ENCODE measurements around the gene CBX8. TPM values are rescaled to one million over a fixed set of nuclear protein-coding genes. Genes with fewer than 3 reads are reported as not detected.
A peak's percentile ranks its signal among the peaks of the same experiment; 100 is the strongest.

Gene CBX8
- total RNA-seq, 1 experiment from 2014 or later: 36.6 TPM

DNA sequence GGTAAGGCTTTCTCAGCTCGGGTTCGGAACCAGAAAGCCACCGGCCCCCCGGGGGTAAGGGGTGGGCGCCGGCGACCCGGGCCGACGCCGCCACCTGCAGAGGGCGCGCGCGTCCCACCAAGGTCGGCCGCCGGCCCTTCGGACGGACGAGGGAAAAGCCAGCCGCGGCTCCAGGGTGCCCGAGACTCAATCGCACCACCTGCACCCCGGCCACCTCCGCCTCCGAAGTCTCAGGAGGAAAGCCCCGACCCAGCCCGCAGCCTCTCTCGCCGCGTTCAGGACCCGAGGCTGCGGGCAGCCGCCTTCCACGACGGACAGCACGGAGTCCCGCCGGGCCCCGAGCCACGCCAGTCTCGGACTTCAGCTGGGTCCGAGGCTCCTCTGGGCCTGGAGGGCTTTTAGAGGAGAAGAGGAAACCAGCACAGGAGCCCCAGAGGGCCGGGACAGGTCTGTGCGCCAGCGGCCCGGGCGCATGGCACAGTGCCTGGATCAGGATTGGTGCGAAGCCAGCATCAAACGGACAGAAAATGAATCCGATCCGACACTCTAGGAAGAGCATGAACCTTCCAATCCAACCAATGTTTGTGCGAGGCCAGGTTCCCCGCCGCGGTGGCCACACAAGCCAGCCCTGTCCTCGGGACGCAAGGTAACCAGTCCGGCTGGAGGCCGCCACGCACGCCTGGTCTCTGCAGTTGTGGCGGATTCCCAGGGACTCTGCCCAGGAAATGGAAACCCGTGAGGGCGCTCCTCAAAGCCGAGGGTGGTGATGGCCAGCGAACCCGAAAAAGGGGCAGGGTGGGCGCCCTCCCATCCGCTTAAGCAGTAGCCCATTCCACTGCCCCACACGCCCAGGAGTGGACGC, 6.7 kb downstream of the CBX8 start:
- no peak overlapping the region for H3K4me3 ChIP-seq (ENCODE audit: low read depth, low read length)
- no peaks in the 10 kb centered on the region for H3K27me3 ChIP-seq (replicated peaks; ENCODE audit: control insufficient read depth, insufficient read depth, low read length)
- no peaks in the 10 kb centered on the region for H3K36me3 ChIP-seq (ENCODE audit: control insufficient read depth, insufficient read depth, low read length)
- intact Hi-C loops (cut with micrococcal nuclease; ENCODE audit: unreplicated experiment): no loop called here
- no peak overlapping the region for H3K4me3 Mint-ChIP-seq (ENCODE audit: unreplicated experiment)
- no peaks in the 10 kb centered on the region for H3K27me3 Mint-ChIP-seq (ENCODE audit: insufficient read depth, unreplicated experiment)
- H3K36me3 Mint-ChIP-seq (ENCODE audit: insufficient read depth, unreplicated experiment): peaks cover 57% of the 10 kb centered on the region
- no peaks in the 10 kb centered on the region for H3K4me1 Mint-ChIP-seq (ENCODE audit: low read depth, unreplicated experiment)
- no peaks in the 10 kb centered on the region for H3K9me3 ChIP-seq
- no peaks in the 10 kb centered on the region; the same call in 1 of the 2 replicates for H3K4me1 ChIP-seq
- DNase-seq: no peak
- no peak overlapping the region for H3K27ac Mint-ChIP-seq (ENCODE audit: unreplicated experiment)
- no TSS peak for BruUV-seq (replicated peaks)
- H3K9me3 Mint-ChIP-seq (ENCODE audit: unreplicated experiment): no peaks in the 10 kb centered on the region
- POLR2A ChIA-PET: no interaction called here
- CTCF ChIA-PET: interaction anchor here (0.9 to 1.1 kb wide), 2 partner anchors 44 to 48 kb away, joined by 3 to 5 read pairs; no protein-coding TSS in a partner anchor
- TF ChIP-seq, protein P1, sequence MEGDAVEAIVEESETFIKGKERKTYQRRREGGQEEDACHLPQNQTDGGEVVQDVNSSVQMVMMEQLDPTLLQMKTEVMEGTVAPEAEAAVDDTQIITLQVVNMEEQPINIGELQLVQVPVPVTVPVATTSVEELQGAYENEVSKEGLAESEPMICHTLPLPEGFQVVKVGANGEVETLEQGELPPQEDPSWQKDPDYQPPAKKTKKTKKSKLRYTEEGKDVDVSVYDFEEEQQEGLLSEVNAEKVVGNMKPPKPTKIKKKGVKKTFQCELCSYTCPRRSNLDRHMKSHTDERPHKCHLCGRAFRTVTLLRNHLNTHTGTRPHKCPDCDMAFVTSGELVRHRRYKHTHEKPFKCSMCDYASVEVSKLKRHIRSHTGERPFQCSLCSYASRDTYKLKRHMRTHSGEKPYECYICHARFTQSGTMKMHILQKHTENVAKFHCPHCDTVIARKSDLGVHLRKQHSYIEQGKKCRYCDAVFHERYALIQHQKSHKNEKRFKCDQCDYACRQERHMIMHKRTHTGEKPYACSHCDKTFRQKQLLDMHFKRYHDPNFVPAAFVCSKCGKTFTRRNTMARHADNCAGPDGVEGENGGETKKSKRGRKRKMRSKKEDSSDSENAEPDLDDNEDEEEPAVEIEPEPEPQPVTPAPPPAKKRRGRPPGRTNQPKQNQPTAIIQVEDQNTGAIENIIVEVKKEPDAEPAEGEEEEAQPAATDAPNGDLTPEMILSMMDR (IDR thresholded peaks at IDR 0.05; ENCODE audit: insufficient read depth in 1 of 2, low read depth in 1 of 2, low read length in 1 of 2, severe bottlenecking in 1 of 2, unreplicated experiment in 1 of 2): peak in 1 of 2 experiments; percentile 16

DNA sequence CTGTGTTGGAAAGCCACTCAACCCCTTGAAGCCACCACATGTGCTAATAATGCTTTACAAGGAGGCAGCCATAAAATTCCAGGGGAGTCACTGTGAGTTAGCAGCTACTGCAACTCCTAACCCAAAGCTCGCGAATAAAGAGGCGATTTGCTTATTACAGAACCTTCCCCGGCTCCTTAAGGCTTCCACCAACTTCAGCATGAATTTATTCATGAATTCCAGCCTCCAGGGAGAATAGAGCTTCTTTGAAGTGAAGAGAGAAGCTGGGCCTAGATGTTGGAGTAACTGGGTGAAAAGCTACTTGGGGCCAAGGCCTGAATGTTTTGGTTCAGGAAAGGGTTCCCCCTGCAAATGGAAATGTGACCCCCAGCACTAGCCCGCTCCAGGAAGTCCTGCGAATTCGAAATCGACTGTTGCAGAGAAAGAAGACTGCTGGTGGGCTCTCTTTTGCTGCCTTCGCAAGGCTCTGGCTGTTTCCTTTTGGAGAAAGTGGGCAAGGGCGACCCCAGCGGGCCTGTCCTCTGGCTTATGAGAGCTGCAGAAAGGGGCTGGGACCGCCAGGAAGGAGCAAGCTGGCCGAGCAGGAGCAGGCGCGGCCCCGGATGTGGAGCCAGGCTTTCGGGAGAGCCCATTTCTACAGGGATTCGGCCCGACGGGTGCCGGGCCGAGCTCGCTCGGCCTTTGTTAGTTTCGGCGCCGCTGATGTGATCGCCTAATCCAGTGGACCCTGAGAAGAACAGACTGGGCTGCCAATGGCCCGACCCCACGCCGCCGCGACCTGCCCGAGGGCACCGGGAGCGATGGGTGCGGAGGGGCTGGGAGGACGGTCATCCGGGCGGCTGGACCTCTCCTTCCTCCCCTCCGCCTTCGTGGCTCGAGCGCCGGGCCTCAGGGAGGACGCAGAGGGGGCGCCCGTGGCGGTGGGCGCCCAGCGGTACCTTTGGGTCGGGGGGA, 7.6 kb downstream of the CBX8 start:
- Mint-ChIP-seq H3K9me3 (ENCODE audit: unreplicated experiment) (no peaks in the 10 kb centered on the region), H3K27me3 (ENCODE audit: insufficient read depth, unreplicated experiment) (no peaks in the 10 kb centered on the region), H3K36me3 (ENCODE audit: insufficient read depth, unreplicated experiment) (peaks cover 61% of the 10 kb centered on the region), H3K27ac (ENCODE audit: unreplicated experiment) (peak overlapping the region; percentile 7), H3K4me1 (ENCODE audit: low read depth, unreplicated experiment) (no peaks in the 10 kb centered on the region), H3K4me3 (ENCODE audit: unreplicated experiment) (no peak overlapping the region)
- Histone ChIP-seq H3K4me1 (no peaks in the 10 kb centered on the region), H3K4me3 (ENCODE audit: low read depth, low read length) (no peak overlapping the region), H3K9me3 (no peaks in the 10 kb centered on the region), H3K27me3 (replicated peaks; ENCODE audit: control insufficient read depth, insufficient read depth, low read length) (no peaks in the 10 kb centered on the region), H3K36me3 (ENCODE audit: control insufficient read depth, insufficient read depth, low read length) (no peaks in the 10 kb centered on the region)
- intact Hi-C loops (cut with micrococcal nuclease; ENCODE audit: unreplicated experiment): no loop called here
- no peak for DNase-seq
- POLR2A ChIA-PET: interaction anchor here (0.6 to 0.8 kb wide), 3 partner anchors 8 to 56 kb away, joined by 3 to 8 read pairs (median 4); partner anchors contain the start of gene CBX8
- TF ChIP-seq, protein P1 (IDR thresholded peaks at IDR 0.05; ENCODE audit: insufficient read depth in 1 of 2, low read depth in 1 of 2, low read length in 1 of 2, severe bottlenecking in 1 of 2, unreplicated experiment in 1 of 2): no peak
- CTCF ChIA-PET: interaction anchor here (0.9 to 1.2 kb wide), 3 partner anchors 22 to 47 kb away, joined by 3 to 5 read pairs (median 3); no protein-coding TSS in a partner anchor
- no TSS peak for BruUV-seq (replicated peaks)

DNA sequence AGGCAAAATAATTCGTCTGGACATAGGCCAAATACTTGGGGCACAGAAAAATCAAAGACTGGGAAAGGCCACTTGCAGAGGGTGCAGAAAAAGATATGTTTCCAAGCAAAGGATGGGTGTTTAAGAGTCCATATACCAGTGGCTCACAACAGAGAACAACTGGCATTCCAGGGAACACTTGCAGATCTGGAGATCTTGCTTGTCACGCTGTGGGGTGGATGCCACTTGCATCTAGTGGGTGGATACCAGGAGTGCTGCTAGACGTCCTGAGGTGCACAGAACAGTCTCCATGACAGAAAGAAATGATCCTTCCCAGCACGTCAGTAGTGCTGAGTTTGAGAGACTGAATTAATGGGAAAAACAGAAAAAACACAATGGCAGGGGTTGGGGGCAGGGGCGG, 8.4 kb downstream of the CBX8 start:
- no peaks in the 10 kb centered on the region for H3K4me1 Mint-ChIP-seq (ENCODE audit: low read depth, unreplicated experiment)
- no peak overlapping the region for H3K4me3 Mint-ChIP-seq (ENCODE audit: unreplicated experiment)
- H3K36me3 Mint-ChIP-seq (ENCODE audit: insufficient read depth, unreplicated experiment): peaks cover 54% of the 10 kb centered on the region
- intact Hi-C loops (cut with micrococcal nuclease; ENCODE audit: unreplicated experiment): no loop called here
- no peaks in the 10 kb centered on the region for H3K27me3 ChIP-seq (replicated peaks; ENCODE audit: control insufficient read depth, insufficient read depth, low read length)
- no peak overlapping the region for H3K4me3 ChIP-seq (ENCODE audit: low read depth, low read length)
- TF ChIP-seq, protein P1 (IDR thresholded peaks at IDR 0.05; ENCODE audit: insufficient read depth in 1 of 2, low read depth in 1 of 2, low read length in 1 of 2, severe bottlenecking in 1 of 2, unreplicated experiment in 1 of 2): no peak
- BruUV-seq (replicated peaks): no TSS peak
- H3K9me3 ChIP-seq: no peaks in the 10 kb centered on the region
- H3K36me3 ChIP-seq (ENCODE audit: control insufficient read depth, insufficient read depth, low read length): no peaks in the 10 kb centered on the region
- POLR2A ChIA-PET: interaction anchor here (0.6 kb wide), 1 partner anchor 56 kb away, joined by 4 read pairs; no protein-coding TSS in a partner anchor
- CTCF ChIA-PET: interaction anchor here (1.2 kb wide), 1 partner anchor 23 kb away, joined by 3 read pairs; no protein-coding TSS in a partner anchor
- no peaks in the 10 kb centered on the region for H3K9me3 Mint-ChIP-seq (ENCODE audit: unreplicated experiment)
- no peak for DNase-seq
- H3K4me1 ChIP-seq: no peaks in the 10 kb centered on the region
- H3K27ac Mint-ChIP-seq (ENCODE audit: unreplicated experiment): peak overlapping the region; percentile 7
- no peaks in the 10 kb centered on the region for H3K27me3 Mint-ChIP-seq (ENCODE audit: insufficient read depth, unreplicated experiment)

Measured in Caco-2 (cell line).